ENCODE data around the gene DSCAM. TPM values are rescaled to one million over a fixed set of nuclear protein-coding genes. Genes with fewer than 3 reads are reported as not detected.

DSCAM gene
- total and polyA plus RNA-seq, 10 donors = 0.02 to 2.7 (median 2.0) TPM

DNA sequence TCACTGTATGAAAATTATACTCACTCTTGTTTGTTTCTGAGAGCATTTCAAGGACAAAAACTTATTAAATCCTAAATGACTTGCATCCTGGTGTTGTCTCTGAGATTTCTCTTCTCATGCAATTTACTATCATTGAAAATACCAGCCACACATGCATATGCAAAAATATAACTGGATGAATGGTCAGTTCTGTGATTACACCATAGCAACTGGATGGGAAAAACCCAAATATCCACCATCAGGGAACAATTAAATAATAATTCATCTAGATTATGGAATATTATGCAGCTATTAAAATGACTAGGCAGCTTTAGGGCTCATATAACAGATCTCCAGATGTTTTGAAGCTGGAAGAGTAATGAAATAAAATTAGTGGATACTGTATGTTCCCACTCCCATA is 11.6 kb upstream of the DSCAM start:
- intact Hi-C loops (cut with DNase I; ENCODE audit: low total_unique reads) = no loop called here
- Histone ChIP-seq H3K36me3 (no peaks in the 10 kb centered on the region), H3K4me3 (no peak overlapping the region), H3K9me3 (peaks cover 0 to 17% (median 8%) of the 10 kb centered on the region in 8 donors), H3K27ac (no peak overlapping the region), H3K27me3 (replicated peaks in 1 of 7) (peaks cover 0 to 4% (median 0%) of the 10 kb centered on the region in 7 donors), H3K4me1 (no peaks in the 10 kb centered on the region)
- no peak for TF ChIP-seq POLR2A (IDR thresholded peaks at IDR 0.05)
- TF ChIP-seq, protein P1, sequence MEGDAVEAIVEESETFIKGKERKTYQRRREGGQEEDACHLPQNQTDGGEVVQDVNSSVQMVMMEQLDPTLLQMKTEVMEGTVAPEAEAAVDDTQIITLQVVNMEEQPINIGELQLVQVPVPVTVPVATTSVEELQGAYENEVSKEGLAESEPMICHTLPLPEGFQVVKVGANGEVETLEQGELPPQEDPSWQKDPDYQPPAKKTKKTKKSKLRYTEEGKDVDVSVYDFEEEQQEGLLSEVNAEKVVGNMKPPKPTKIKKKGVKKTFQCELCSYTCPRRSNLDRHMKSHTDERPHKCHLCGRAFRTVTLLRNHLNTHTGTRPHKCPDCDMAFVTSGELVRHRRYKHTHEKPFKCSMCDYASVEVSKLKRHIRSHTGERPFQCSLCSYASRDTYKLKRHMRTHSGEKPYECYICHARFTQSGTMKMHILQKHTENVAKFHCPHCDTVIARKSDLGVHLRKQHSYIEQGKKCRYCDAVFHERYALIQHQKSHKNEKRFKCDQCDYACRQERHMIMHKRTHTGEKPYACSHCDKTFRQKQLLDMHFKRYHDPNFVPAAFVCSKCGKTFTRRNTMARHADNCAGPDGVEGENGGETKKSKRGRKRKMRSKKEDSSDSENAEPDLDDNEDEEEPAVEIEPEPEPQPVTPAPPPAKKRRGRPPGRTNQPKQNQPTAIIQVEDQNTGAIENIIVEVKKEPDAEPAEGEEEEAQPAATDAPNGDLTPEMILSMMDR (IDR thresholded peaks at IDR 0.05 in 8 of 11, conservative IDR thresholded peaks at IDR 0.05 in 3 of 11) = no peak
- no peak for TF ChIP-seq POLR2AphosphoS5 (IDR thresholded peaks at IDR 0.05)
- DNase-seq = no peak

DNA sequence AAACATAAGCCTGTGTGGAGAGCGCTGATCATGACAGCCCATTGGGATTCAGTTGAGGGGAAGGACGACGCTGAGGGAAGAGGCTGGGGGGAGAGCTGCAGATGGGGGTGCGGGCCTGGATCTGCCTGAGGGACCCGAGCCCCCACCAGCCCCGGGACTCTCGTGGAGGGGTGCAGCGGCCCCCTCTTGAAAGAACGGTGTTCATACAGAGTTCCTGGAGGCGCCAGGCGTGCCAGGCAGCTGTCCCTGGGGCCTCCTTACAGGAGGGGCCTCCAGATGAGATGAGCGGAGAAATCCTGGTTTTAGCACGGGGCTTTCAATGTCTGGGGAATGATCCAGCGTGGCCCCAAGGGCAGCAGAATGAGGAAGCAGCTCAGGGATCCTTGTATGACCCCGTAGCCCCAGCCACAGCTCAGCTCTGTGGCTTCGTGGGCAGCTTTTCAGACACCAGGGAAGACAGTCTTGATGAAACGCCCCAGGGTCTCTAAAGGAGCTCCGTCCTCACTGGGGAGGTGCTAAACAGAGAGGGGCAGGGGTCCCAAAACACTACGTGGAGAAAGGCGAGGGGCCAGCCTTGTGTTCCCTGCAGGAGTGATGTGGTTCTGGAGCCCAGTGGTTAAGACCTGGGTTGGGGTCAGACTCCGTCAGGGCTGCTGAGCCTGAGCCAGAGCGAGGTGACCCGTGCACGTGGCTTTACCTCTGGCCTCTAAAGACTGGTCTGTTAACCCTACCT is 7.2 kb upstream of the DSCAM start:
- H3K27ac ChIP-seq = no peak overlapping the region
- H3K9me3 ChIP-seq = peaks cover 0 to 14% (median 8%) of the 10 kb centered on the region in 8 donors
- no peak for DNase-seq
- H3K36me3 ChIP-seq = no peaks in the 10 kb centered on the region
- no peaks in the 10 kb centered on the region for H3K4me1 ChIP-seq
- intact Hi-C loops (cut with DNase I; ENCODE audit: low total_unique reads) = no loop called here
- TF ChIP-seq POLR2A (IDR thresholded peaks at IDR 0.05) (no peak), POLR2AphosphoS5 (IDR thresholded peaks at IDR 0.05) (no peak)
- TF ChIP-seq, protein P1 (IDR thresholded peaks at IDR 0.05 in 8 of 11, conservative IDR thresholded peaks at IDR 0.05 in 3 of 11) = no peak
- WGBS, 5 donors = 53 to 64% (median 59%) methylated on average over 19 to 24 of the region's 24 CpGs
- H3K4me3 ChIP-seq = no peak overlapping the region
- peaks cover 0 to 7% (median 0%) of the 10 kb centered on the region in 7 donors for H3K27me3 ChIP-seq (replicated peaks in 1 of 7)

DNA sequence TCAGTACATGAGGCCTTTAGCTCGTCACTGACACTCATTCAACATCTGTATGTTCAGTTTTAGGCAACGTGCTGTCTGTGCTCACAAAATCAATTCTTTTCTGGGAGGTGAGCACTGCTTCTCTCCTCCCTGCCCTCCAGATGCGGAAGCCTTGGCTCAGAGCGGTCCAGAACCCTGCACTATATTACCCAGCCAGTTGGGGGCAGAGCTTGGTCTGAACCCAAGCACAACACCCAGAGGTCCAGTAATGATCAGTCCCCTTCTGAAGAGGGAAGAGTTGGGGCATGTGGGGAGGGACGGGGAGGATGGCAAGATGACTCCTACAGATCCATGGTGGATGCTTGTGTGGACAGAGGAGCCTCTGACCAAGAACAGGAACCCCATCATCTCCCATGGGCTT is 5.6 kb upstream of the DSCAM start:
- Histone ChIP-seq H3K4me3 (no peak overlapping the region), H3K9me3 (peaks cover 0 to 9% (median 5%) of the 10 kb centered on the region in 8 donors), H3K36me3 (no peaks in the 10 kb centered on the region), H3K27me3 (replicated peaks in 1 of 7) (peaks cover 0 to 22% (median 4%) of the 10 kb centered on the region in 7 donors), H3K27ac (no peak overlapping the region), H3K4me1 (no peaks in the 10 kb centered on the region)
- DNase-seq = no peak
- TF ChIP-seq POLR2AphosphoS5 (IDR thresholded peaks at IDR 0.05) (no peak), POLR2A (IDR thresholded peaks at IDR 0.05) (no peak)
- TF ChIP-seq, protein P1 (IDR thresholded peaks at IDR 0.05 in 8 of 11, conservative IDR thresholded peaks at IDR 0.05 in 3 of 11) = no peak
- WGBS, 5 donors = 73 to 80% (median 77%) methylated on average over 5 of the region's 5 CpGs
- intact Hi-C loops (cut with DNase I; ENCODE audit: low total_unique reads) = no loop called here

DNA sequence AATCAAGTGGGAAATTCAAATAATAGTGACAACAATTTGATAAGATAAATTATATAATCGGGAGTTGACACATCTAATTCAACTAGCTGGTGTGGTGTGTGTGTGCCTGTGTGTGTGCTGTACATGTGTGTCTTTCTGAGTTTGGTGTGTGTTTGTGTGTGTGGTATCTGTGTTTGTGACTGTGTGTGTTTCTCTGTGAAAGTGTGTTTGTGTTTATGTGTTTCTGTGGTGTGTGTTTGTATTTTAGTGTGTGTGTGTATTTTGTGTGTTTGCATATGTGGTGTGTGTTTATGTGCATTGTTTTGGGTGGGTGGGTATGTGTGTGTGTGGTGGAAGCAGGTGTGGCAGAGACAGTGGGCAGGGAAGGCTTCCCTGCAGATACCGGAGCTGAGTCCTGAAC is 4.8 kb upstream of the DSCAM start:
- H3K36me3 ChIP-seq = no peaks in the 10 kb centered on the region
- H3K4me3 ChIP-seq = no peak overlapping the region
- H3K27ac ChIP-seq = no peak overlapping the region
- peaks cover 0 to 30% (median 11%) of the 10 kb centered on the region in 7 donors for H3K27me3 ChIP-seq (replicated peaks in 1 of 7)
- DNase-seq = no peak
- WGBS, 5 donors = 81 to 94% (median 87%) methylated on average over 2 of the region's 2 CpGs
- TF ChIP-seq POLR2A (IDR thresholded peaks at IDR 0.05) (no peak), POLR2AphosphoS5 (IDR thresholded peaks at IDR 0.05) (no peak)
- TF ChIP-seq, protein P1 (IDR thresholded peaks at IDR 0.05 in 8 of 11, conservative IDR thresholded peaks at IDR 0.05 in 3 of 11) = no peak
- intact Hi-C loops (cut with DNase I; ENCODE audit: low total_unique reads) = no loop called here
- peaks cover 0 to under 1% (median 0%) of the 10 kb centered on the region in 8 donors for H3K9me3 ChIP-seq
- peaks cover 0 to 3% (median 0%) of the 10 kb centered on the region in 6 donors for H3K4me1 ChIP-seq

All from spleen (tissue), 11 donors.